HG03439 (cell line): ENCODE results near the gene CDON.
A peak's percentile ranks its signal among the peaks of the same experiment; 100 is the strongest.
"Not testable (repeated sequence)": the region's sequence is repeated elsewhere in the genome, so short reads cannot be mapped to it uniquely, and the experiment has no call there.

Experiments used
- ATAC-seq: cut with Tn5 transposase; IDR thresholded peaks from one replicate; pipeline ENCODE4 v1.9.1; 2021; ENCODE audit warnings: mild to moderate bottlenecking, moderate library complexity; ENCODE audit not compliant: unreplicated experiment

The CDON gene

GRCh38 chr11:125995313-125995712, 67.4 kb downstream of the CDON start:
- ATAC-seq = peak; percentile 97

DNA sequence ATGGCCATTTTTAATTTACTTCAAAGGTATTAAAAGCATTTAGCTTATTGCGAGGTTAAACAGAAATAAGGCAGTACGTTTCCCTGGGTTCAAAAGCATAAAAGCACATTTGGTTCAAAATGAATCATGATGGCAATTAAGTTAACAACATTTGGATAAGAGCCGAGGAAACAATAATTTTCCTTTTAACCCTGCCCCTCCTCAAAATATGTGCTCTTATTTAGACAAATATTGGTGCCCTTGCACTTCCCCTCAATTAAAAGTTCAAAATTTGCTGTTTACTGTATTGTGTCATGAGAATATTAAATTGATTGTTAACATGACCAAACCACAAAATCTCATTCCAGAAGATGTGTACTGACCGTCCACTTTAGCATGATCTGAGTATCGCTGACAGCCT, 68.2 kb downstream of the CDON start:
- ATAC-seq = no peak

- no peak for ATAC-seq
These were observed 69.8 kb downstream of the CDON start for GRCh38 chr11:125992893-125993292.

DNA sequence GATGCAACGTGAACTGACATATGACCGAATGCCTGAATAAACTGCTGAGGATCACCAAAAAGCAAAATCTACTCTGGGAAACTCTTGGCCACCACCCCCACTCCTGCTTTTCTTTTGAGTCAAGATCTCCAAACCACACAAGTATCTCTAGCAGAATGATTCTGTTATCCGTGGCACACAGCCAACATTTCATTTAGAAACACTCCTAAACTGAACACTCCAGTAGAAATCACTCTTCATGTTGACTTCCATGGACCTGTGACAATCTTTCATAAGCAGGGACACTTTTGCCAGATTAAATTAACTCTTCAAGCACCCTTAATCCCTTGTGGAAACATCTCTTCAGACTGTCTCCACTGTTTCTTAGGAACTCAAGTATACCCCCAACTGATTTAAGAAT, 72.4 kb downstream of the CDON start:
- ATAC-seq = no peak

- no peak for ATAC-seq
These were observed 75.5 kb downstream of the CDON start for GRCh38 chr11:125987066-125987641.

GRCh38 chr11:125985956-125986355, 76.7 kb downstream of the CDON start:
- not testable (repeated sequence) for ATAC-seq

- no peak for ATAC-seq
These were observed 80.3 kb downstream of the CDON start for GRCh38 chr11:125982348-125982730.

- ATAC-seq = no peak
These were observed 82.2 kb downstream of the CDON start for GRCh38 chr11:125980436-125980835.

DNA sequence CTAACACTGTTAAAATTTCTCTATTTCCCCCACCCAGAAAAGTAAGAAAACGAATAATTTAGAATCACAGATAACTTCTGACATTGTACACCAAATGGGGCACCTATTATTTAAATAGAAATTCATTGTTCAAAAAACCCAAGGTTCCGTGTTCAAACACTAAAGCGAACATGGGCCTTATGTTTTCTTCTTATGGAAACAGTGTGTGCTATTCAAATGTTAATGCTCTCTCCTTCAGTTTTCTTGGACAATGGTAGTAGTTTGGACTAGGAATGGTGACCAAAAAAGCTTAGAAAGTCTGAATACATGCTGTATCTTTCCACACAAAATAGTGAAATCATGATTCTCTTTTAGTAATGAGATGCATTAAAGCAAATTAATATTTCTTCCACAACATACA, 83.2 kb downstream of the CDON start:
- no peak for ATAC-seq

DNA sequence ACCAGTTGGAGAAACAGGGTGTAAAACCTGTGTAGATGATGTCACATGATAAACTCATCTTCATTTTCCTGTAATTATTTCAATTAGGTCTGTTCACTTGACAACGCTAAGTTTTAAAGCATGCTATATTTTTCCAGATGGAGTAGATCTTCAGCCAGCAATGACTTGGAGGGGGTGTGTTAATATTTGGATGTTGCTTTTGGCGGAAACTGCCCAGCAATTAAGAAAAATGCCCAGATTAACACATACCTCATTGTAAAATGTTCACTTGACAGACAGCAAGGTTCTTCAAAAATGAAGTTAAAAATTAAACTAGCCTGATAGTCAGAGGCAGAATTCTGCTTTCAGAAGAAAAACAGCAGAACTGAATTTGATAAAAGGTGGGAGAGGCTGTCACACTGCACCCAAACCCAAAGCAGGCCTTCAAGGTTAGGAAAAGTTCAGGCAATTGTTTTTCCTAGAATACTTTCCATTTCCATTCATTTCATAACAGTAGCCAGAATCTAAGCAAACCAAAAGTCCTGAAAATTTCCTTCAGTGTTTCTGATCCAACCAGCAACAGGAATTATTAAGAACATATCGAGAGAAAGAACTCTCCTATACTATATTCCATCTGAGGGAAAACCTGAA, 83.8 kb downstream of the CDON start:
- no peak for ATAC-seq

DNA sequence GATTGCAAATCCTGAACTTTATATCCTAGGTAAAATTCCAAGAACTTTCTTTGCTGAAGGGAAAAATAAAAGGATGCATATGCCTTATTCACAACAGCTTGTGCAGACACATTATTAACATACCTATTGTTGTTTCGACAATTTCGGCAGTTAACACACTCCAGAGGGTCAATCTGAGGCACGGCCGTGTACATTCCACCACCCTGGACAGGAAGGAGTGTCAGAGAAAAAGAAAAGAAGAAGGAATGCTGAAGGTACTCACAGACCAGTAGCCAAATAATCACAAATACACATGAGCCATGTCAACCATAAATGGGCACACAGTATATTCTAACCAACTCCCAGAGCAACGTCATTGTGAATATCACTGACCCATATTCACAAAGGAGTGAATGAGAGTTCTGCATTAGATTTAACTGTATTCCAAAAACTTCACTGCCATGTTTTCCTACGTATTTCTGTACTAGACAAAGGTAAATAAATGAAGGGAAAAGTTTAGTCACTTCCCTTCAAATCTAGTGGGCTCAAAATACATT, 84.4 kb downstream of the CDON start:
- ATAC-seq = no peak

- ATAC-seq = no peak
These were observed 85.3 kb downstream of the CDON start for GRCh38 chr11:125977333-125977732.

DNA sequence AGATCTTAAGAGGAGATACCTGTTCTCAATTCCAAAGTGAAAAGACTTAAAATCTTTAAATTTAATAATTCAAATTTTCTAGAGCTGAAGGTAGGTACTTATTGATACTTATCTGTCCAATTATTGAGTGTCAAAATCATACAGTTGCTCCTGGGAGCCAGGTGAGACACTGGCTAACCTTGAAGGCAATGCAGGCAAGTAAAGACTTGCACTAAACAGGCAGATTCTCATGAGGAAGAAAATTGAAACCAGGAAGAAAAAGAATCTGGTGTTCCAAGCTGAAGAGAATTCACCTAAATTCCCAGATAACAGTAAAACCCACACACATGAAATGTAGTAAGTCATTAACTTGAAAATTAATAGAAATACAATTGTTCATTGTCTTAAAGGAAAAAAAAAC, 86.5 kb downstream of the CDON start:
- ATAC-seq = no peak

DNA sequence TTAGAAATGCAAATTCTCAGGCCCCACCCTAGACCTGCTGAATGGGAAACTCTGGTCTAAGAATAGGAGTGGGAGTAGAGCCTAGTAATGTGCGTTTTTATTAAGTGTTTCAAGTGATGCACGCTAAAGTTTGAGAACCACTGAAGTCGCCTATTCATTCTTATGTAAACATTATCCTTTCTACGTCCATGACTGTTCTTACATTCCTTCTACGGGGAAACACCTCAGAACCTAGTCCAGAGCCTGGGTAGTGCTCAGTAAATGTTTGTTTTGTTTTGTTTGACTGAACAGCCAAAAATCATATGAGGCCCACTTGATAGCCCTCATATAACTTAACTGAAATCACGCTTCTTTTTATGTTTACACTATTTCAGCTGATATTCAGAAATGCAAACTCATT, 87.0 kb downstream of the CDON start:
- ATAC-seq = no peak

- ATAC-seq = no peak
These were observed 88.4 kb downstream of the CDON start for GRCh38 chr11:125974284-125974683.

DNA sequence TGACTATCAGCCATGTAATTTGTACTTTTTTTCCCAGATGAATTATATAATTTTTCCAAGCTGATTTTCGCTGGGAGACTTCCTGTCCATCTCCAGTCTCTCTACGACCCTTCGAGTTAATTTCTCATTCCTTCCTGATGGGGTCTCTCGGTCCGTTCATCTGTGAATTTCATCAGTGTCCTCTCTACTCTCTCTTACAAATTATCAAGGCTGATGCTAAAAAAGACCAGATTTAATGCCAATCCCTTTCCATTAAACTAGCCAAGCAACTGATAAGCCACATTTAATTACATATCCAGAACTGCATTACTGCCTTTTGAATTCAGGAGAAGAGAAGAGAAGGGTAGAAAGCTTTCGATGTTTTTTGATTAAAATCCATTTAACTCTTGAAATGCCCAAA, 91.0 kb downstream of the CDON start:
- no peak for ATAC-seq

DNA sequence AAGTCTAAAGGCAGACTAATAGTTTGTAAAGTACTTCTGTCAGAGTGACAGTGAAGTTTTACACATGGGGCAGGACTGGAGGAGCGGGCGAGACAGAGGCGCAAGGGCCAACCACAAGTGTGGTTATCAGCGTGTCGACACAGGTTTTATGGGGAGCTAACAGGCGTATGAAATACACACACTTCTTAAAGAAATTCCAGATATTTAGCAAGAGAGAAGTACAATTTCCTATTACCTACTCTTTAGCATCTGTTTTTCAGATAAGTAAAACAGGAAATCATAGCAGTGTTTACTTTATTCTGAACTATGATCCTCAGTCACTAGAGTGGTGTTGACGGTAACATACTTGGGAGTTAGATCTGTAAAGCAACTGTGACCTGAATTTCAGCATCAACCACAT, 94.3 kb downstream of the CDON start:
- no peak for ATAC-seq

DNA sequence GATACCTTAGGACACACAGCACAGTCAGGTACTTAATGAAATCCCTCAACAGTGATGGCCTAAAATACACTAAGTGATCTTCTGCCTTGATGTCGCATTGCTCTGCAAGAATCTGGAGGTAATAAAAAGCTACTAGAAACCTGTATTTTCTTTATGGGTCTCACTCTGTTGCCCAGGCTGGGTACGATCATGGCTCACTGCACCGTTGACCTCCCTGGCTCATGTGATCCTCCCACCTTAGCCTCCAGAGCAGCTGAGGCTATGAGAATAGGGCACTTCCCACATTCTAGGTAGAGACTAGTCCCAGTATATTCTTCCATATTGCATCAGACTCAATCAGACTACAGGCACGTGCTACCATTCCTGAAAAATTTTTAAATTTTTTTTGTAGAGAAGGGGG, 95.2 kb downstream of the CDON start:
- no peak for ATAC-seq

DNA sequence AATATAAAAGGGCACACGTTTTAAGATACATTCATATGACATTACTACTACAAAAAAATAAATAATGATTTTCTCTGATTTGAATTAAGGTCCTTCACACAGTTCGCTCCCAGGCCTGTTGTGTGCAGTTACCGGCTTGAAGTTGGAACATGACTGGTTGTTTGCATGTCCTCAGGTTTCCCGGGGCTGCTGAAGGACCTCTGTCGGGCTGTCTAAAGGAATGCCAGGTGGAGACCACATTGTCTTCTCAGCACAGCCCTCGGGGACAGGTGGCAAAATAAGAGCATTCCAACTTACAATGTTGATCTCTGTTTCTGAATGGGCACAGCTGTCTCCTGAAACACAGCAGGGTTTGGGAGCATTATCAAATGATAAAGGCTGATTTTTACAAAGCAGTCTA, 101.9 kb downstream of the CDON start:
- ATAC-seq = no peak

GRCh38 chr11:125959931-125960330, 102.7 kb downstream of the CDON start:
- ATAC-seq = no peak

DNA sequence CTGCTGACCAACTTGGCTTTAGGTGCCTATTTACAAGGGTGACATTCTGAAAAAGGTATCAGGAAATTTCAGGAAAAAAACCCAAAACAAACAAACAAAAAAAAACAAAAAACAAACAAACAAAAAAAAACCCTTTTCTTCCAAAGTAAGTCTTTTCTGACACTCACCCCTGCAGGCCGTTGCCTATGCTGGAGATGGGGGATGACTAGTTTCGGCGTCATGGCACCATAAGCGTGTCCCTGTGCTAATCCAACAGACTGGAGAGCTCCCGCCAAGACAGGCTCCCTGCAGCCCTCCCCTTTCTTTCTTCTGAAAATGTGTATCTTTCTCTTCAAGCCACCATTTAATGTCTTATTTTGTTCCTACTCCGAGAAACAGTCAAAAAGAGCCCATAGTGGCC, 103.2 kb downstream of the CDON start:
- no peak for ATAC-seq

- no peak for ATAC-seq
These were observed 103.7 kb downstream of the CDON start for GRCh38 chr11:125958872-125959400.
